CD4-positive, alpha-beta T cell (primary cell): ENCODE measurements around the gene ASB5. TPM values are rescaled to one million over a fixed set of nuclear protein-coding genes. Genes with fewer than 3 reads are reported as not detected.

Experiments
- ATAC-seq: fragments of 200-7000 bp; cut with Tn5 transposase; one replicate; pipeline ENCODE4 v1.10.0; 2022; ENCODE audit warnings: mild to moderate bottlenecking; ENCODE audit not compliant: poor library complexity
- CTCF ChIA-PET: fragments of 350-600 bp; sonication (Branson Sonifier 250); formaldehyde crosslinking; loops from one replicate; lab custom pipeline; 2021; ENCODE audit warnings: antibody characterized with exemption, inconsistent platforms; lab: Charles Lee
- POLR2A ChIA-PET: fragments of 350-600 bp; sonication (Branson Sonifier 250); formaldehyde crosslinking; loops from one replicate; lab custom pipeline; 2021; ENCODE audit warnings: antibody characterized with exemption, inconsistent platforms; lab: Charles Lee
- DNase-seq, 14 experiments: peaks; one replicate each; pipeline ENCODE4 v3.0.0-alpha.2; 2013 to 2020; ENCODE audit warnings: mixed read lengths in 2 of 14
- H3K27ac ChIP-seq, 2 donors: one replicate each; pipeline versions ENCODE4 v1.5.1 to v1.7.0; 2013; ENCODE audit warnings: low read length in 2 of 2, low read depth in 1 of 2, mild to moderate bottlenecking in 1 of 2
- H3K27me3 ChIP-seq, 2 experiments: 1 replicate in 1 of 2; 2 replicates in 1 of 2; pipeline versions ENCODE4 v1.6.1 to v1.7.0; 2013; ENCODE audit warnings: low read length in 2 of 2, control low read depth in 1 of 2, mild to moderate bottlenecking in 1 of 2, moderate library complexity in 1 of 2; ENCODE audit not compliant: insufficient read depth in 2 of 2, control insufficient read depth in 1 of 2
- H3K36me3 ChIP-seq: one replicate; pipeline ENCODE4 v1.6.1; 2013; ENCODE audit warnings: low read length, control low read depth; ENCODE audit not compliant: insufficient read depth
- H3K4me1 ChIP-seq: one replicate; pipeline ENCODE4 v1.6.1; 2013; ENCODE audit warnings: low read length, control low read depth; ENCODE audit not compliant: insufficient read depth
- H3K4me3 ChIP-seq: one replicate; pipeline ENCODE4 v1.5.1; 2013; ENCODE audit warnings: mild to moderate bottlenecking, low read length, moderate library complexity
- H3K9me3 ChIP-seq, 2 experiments: 1 replicate in 1 of 2; 2 replicates in 1 of 2; pipeline versions ENCODE4 v1.6.1 to v1.7.0; 2013; ENCODE audit warnings: low read length in 2 of 2, mild to moderate bottlenecking in 2 of 2, control low read depth in 1 of 2, moderate library complexity in 1 of 2; ENCODE audit not compliant: control insufficient read depth in 1 of 2, insufficient read depth in 1 of 2
- H3K27ac Mint-ChIP-seq: one replicate; pipeline ENCODE4 v1.8.0; 2020; ENCODE audit warnings: mixed read lengths
- H3K27me3 Mint-ChIP-seq: one replicate; pipeline ENCODE4 v1.8.0; 2021; ENCODE audit warnings: mixed read lengths
- H3K36me3 Mint-ChIP-seq: one replicate; pipeline ENCODE4 v1.8.0; 2021; ENCODE audit warnings: low read depth, mixed read lengths
- H3K4me1 Mint-ChIP-seq: one replicate; pipeline ENCODE4 v1.8.0; 2021; ENCODE audit warnings: low read depth, mixed read lengths
- H3K4me3 Mint-ChIP-seq: one replicate; pipeline ENCODE4 v1.8.0; 2020; ENCODE audit warnings: mild to moderate bottlenecking, mixed read lengths
- H3K9me3 Mint-ChIP-seq: one replicate; pipeline ENCODE4 v1.8.0; 2020; ENCODE audit warnings: mixed read lengths
- intact Hi-C, 2 experiments: fragments of 100-400 bp; cut with DNase I in 1 of 2; cut with micrococcal nuclease in 1 of 2; formaldehyde crosslinking; loops; one replicate each; pipeline versions ENCODE4 v1.15.1 to v1.9.0; 2023 to 2025; cut with DNase I, micrococcal nuclease
- total RNA-seq, 174 experiments: library from RNA in 2 of 174; stranded (reverse) in 2 of 174; gene quantifications; one replicate each; pipeline ENCODE4 v1.2.3 and lab custom pipeline; 2021 to 2026
- TF ChIP-seq, protein P1 (sequence below): fragments of 200-600 bp; IDR thresholded peaks from one replicate; pipeline ENCODE4 v1.8.0; 2022; ENCODE audit warnings: antibody characterized with exemption, mild to moderate bottlenecking

Gene ASB5
- total RNA-seq, 2 experiments from 2014 or later, result not detected

DNA sequence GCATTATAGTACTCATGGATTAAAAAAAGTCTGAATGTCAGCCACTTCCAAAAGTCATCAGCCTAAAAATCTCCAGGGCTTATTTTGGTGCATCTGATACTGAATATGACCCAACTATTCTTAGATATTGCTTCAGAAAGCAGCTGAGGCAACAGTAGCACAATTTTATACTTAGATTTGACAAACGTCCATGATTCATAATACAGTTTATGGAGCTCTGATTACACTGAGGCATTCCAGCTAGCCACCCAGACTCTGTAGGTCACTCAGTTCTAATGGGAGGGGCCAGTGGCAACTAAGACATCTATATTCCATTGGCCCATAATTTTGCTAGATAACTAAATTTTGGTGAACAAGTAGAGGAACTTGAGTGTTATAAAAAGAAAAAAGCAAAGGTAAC, 84.0 kb downstream of the ASB5 start:
- ChIA-PET CTCF (no interaction called here), POLR2A (no interaction called here)
- Histone ChIP-seq H3K27me3 (no peaks in the 10 kb centered on the region), H3K4me3 (no peak overlapping the region), H3K27ac (no peak overlapping the region), H3K36me3 (no peaks in the 10 kb centered on the region), H3K4me1 (no peaks in the 10 kb centered on the region), H3K9me3 (no peaks in the 10 kb centered on the region)
- no peaks in the 10 kb centered on the region for H3K9me3 Mint-ChIP-seq
- peaks cover 58% of the 10 kb centered on the region for H3K27me3 Mint-ChIP-seq
- H3K4me1 Mint-ChIP-seq, result no peaks in the 10 kb centered on the region
- ATAC-seq, result no peak
- H3K27ac Mint-ChIP-seq, result no peak overlapping the region
- no peak for DNase-seq
- no peaks in the 10 kb centered on the region for H3K36me3 Mint-ChIP-seq
- intact Hi-C loops, result no loop called here
- TF ChIP-seq, protein P1, sequence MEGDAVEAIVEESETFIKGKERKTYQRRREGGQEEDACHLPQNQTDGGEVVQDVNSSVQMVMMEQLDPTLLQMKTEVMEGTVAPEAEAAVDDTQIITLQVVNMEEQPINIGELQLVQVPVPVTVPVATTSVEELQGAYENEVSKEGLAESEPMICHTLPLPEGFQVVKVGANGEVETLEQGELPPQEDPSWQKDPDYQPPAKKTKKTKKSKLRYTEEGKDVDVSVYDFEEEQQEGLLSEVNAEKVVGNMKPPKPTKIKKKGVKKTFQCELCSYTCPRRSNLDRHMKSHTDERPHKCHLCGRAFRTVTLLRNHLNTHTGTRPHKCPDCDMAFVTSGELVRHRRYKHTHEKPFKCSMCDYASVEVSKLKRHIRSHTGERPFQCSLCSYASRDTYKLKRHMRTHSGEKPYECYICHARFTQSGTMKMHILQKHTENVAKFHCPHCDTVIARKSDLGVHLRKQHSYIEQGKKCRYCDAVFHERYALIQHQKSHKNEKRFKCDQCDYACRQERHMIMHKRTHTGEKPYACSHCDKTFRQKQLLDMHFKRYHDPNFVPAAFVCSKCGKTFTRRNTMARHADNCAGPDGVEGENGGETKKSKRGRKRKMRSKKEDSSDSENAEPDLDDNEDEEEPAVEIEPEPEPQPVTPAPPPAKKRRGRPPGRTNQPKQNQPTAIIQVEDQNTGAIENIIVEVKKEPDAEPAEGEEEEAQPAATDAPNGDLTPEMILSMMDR, result no peak
- no peak overlapping the region for H3K4me3 Mint-ChIP-seq

Other genes starting within 250 kb of the ASB5 start
- under 1 TPM; 0.47 to 0.64 TPM for gene WDR17, start 203.4 kb downstream of the ASB5 start, total RNA-seq
- gene SPATA4, start 73.6 kb downstream of the ASB5 start, total RNA-seq, result not detected
- 100 to 1,000 TPM; 149 TPM for gene SPCS3, start 50.7 kb upstream of the ASB5 start, total RNA-seq